GM12875 (cell line): ENCODE results near the gene CENPO.

Source experiments
- H3K4me3 ChIP-seq: one replicate; pipeline ENCODE4 v1.5.1; 2011; ENCODE audit warnings: low read depth, low read length, control low read depth
- TF ChIP-seq, protein P1 (sequence below): IDR thresholded peaks from 2 replicates; pipeline ENCODE4 v1.5.1; 2011; ENCODE audit warnings: low read depth, mild to moderate bottlenecking, control low read depth, inconsistent platforms, low read length, moderate library complexity, borderline replicate concordance; ENCODE audit not compliant: insufficient read depth

The CENPO gene

DNA sequence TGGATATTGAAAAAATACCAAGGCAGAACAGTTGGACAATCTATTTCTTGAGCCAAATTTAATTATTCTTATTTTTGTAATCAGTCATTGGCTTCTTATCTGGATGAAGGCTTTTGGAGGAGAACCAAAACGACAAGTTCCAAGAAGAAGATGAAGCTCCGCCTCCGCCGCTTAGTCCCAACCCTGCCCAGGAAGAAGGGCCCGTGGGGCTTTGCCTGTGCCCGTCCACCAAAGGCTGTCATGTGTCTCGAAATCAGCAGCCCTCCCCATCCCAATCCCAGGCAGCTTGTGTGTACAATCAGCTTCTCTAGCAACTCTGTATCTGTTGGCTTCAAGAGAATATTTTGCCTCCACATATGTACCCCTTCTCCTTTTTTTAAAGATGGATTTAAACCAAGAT is 24.6 kb upstream of the CENPO start:
- TF ChIP-seq, protein P1, sequence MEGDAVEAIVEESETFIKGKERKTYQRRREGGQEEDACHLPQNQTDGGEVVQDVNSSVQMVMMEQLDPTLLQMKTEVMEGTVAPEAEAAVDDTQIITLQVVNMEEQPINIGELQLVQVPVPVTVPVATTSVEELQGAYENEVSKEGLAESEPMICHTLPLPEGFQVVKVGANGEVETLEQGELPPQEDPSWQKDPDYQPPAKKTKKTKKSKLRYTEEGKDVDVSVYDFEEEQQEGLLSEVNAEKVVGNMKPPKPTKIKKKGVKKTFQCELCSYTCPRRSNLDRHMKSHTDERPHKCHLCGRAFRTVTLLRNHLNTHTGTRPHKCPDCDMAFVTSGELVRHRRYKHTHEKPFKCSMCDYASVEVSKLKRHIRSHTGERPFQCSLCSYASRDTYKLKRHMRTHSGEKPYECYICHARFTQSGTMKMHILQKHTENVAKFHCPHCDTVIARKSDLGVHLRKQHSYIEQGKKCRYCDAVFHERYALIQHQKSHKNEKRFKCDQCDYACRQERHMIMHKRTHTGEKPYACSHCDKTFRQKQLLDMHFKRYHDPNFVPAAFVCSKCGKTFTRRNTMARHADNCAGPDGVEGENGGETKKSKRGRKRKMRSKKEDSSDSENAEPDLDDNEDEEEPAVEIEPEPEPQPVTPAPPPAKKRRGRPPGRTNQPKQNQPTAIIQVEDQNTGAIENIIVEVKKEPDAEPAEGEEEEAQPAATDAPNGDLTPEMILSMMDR, result no peak
- H3K4me3 ChIP-seq, result no peak overlapping the region

DNA sequence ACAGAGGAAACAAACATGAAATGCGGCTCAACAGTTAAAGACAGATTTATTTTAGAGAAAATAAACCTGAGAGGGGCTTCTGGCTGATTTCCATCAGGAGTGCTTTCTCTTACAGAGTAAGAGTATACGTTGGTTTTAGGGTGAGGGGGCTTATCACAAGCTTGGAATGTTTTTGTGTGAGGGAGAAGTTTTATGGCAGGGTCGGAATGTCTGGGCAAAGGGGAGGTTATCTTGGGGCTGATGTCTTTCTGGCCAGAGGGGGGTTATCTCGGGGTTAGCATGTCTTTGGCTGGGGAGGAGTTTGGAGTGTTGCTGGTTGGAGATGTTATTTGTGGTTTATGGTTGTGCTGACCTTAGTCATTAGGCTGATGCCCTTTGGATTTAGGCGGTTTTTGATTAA is 22.2 kb upstream of the CENPO start:
- no peak overlapping the region for H3K4me3 ChIP-seq
- TF ChIP-seq, protein P1, result no peak

DNA sequence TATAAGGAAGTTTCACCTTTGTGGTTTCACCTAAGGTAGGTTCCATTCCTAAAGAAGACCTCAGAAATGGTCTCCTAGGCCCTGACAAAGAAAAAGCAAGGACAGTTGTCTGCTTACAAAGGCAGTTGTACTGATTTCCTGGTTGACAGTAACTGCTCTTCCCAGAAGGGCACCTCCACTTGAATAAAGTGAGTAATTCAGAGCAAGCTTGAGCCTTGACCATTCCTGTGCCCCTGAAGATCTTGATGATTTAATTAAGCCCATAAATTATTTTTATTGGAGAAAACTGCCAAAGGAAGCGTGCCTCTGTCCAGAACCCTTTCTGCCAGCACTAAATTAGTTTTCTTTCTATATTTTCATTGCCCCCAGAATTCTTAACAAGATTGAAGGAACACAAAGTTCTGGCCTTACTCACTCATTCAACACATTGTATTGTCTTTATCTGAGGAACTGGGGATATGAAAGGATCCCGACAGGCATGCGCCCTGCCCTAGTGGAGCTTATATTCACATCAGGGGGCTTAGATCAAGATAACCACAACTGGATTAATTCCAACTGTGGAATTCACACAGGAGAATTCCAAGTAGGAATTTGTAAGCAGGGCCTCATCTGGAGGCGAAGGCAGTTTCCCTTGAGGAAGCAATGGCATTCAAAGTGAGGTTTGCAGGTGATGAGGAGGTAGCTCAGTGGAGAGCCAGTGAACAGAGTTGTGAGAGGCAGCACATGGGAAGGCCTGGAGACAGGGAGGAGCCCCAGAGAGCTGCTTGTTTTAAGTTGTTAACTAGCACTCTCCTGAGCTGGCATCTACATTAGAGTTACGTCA is 21.2 kb upstream of the CENPO start:
- no peak overlapping the region for H3K4me3 ChIP-seq
- TF ChIP-seq, protein P1, result no peak

DNA sequence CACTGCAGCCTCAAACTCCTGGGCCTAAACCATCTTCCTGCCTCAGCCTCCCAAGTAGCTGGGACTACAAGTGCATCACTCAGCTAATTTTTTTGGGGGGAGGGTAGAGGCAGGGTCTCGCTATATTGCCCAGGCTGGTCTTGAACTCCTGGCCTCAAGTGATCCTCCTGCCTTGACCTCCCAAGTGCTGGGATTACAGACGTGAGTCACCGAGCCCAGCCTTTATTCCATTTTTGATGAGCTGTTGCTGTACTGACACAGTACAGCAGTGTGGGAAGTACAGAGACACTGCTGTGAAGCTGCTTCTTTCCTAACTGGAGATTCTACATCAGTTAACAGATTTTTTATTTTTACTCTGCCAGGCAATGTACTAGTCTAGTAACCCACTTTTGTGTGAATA is 18.9 kb upstream of the CENPO start:
- TF ChIP-seq, protein P1, result no peak
- H3K4me3 ChIP-seq, result no peak overlapping the region

DNA sequence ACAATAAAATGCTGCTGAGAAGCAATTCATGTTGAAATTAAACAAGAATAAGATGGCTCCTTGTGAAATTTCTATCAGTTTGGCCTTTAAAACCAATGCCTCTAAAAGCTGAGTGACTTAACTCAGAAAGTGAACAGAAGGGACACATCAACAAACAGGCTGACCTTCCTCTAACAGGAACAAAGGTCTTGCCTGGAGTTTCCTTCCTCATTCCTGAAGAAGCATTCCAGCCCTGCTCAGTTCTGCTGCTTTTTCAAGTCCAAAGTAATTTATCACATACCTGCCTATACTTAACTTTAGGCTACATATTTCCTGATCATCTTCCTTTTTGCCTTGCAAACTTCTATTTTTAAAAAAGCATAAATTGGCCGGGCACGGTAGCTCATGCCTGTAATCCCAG is 14.1 kb upstream of the CENPO start:
- TF ChIP-seq, protein P1, result no peak

DNA sequence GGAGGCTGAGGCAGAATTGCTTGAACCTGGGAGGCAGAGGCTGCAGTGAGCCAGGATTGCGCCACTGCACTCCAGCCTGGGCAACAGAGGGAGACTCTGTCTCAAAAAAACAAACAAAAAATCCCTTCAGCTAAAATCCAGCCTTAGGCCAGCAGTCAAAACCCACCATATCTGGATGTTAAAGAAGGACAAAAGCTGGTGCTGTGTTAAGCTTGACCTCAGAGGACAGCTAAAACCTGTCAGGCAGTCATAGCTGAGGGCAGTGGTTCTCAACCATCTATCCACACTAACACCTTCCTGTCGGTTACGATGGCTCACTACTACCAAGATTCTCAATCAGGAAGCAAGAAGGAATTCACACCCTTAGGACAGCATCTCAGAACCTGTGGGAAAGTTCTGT is 9.6 kb upstream of the CENPO start:
- H3K4me3 ChIP-seq, result no peak overlapping the region
- TF ChIP-seq, protein P1, result no peak

More for the DNA sequence above, 14.1 kb upstream of the CENPO start:
- H3K4me3 ChIP-seq, result no peak overlapping the region

DNA sequence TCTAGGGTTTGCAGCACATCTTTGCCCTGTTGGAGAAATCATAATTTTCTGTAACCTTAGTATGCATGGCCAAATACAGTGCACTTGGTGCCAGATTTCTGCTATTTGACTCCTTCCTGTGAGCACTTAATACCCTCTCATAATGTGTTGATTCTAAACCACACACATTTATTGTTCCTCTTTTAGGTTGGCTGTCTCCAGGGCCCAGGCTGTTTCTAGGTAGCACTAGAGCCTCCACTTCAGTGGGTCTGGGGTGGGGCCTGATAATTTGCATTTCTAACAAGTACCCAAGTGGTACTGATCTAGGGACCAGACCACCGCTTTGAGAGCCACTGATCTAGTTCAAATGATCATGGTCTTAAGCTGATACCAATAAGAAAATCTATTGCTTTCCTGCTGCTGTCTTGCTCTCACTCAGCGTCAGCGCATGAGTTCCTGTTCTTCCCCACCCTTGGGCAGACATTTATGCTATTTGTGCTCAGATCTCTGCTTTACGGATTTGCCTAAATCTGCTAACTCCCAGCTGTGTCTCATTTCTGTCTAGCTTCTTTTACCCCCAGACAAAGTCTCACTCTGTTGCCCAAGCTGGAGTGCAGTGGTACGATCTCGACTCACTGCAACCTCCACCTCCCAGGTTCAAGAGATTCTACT is 7.4 kb upstream of the CENPO start:
- H3K4me3 ChIP-seq, result no peak overlapping the region
- TF ChIP-seq, protein P1, result no peak
